GM12874 (cell line): ENCODE data around the gene NUP210.

Experiments used
- TF ChIP-seq, protein P1 (sequence below): IDR thresholded peaks from 2 replicates; pipeline ENCODE4 v1.5.1; 2011; ENCODE audit warnings: low read depth, mild to moderate bottlenecking, control low read depth, low read length, moderate library complexity; ENCODE audit not compliant: insufficient read depth

NUP210 gene

DNA sequence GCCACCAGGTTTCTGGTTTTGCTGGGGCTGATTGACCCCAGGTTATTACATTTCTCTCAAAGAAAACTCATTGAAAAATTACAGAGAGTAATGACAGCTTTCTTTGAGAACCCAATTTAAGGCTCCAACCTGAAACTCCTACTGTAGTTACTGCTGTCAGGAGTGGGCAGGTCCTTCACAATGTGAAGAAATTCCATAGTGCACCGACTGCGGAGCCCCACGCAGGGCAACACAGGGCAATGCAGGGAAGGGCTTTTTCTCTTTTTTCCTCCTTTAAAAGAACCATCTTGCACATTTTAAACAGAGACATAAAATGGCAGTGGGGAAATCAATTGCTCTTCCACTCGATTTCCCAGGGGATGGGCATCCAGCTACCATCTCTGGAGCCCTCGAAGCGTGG lies 74.3 kb downstream of the NUP210 start:
- TF ChIP-seq, protein P1, sequence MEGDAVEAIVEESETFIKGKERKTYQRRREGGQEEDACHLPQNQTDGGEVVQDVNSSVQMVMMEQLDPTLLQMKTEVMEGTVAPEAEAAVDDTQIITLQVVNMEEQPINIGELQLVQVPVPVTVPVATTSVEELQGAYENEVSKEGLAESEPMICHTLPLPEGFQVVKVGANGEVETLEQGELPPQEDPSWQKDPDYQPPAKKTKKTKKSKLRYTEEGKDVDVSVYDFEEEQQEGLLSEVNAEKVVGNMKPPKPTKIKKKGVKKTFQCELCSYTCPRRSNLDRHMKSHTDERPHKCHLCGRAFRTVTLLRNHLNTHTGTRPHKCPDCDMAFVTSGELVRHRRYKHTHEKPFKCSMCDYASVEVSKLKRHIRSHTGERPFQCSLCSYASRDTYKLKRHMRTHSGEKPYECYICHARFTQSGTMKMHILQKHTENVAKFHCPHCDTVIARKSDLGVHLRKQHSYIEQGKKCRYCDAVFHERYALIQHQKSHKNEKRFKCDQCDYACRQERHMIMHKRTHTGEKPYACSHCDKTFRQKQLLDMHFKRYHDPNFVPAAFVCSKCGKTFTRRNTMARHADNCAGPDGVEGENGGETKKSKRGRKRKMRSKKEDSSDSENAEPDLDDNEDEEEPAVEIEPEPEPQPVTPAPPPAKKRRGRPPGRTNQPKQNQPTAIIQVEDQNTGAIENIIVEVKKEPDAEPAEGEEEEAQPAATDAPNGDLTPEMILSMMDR, result no peak

GRCh38 chr3:13345284-13345683 lies 74.8 kb downstream of the NUP210 start:
- TF ChIP-seq, protein P1, result no peak

DNA sequence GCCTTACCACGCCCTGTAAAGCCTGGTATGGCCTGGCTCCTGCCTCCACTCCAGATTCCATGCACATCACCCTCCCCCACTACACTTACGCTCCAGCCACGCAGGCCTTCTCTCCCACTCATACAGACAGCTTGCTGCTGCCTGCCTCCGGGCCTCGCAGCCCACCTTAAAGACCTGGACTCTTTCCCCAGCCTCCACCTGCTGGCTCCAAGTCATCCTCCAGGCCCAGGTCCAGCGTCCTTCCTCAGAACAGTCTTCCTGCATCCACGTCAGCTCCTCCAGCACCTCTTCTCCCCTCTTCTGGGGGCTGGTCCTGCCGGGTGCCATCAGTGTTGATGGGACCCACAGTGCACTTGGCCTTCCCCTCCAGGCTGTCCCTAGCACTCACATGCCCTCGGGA lies 75.5 kb downstream of the NUP210 start:
- TF ChIP-seq, protein P1, result no peak

DNA sequence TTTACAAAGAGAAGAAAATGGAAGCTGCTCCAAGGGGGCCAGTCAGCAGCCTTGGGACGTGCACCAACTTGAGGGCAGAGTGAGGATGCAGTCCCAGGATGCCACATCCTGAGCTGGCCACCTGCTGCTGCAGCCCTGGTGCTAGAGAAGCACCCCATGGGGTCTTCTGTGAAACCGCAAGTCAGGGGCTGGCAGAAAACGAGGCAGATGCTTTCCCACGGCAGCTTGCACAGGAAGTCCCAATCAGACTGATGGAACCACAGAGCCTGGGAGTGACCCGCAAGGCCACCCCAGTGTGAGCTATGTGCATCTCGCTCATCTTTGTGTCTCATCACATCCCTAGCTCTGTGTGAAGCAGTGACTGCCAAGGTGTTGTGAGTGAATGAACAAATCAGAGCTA lies 76.5 kb downstream of the NUP210 start:
- TF ChIP-seq, protein P1, result no peak

- TF ChIP-seq, protein P1, result no peak
These were observed 78.8 kb downstream of the NUP210 start for GRCh38 chr3:13341229-13341905.

GRCh38 chr3:13339833-13340232 lies 80.3 kb downstream of the NUP210 start:
- TF ChIP-seq, protein P1, result no peak

GRCh38 chr3:13338996-13339395 lies 81.1 kb downstream of the NUP210 start:
- TF ChIP-seq, protein P1, result no peak
